Subcutaneous adipose tissue (tissue), 4 donors: ENCODE results near the gene LGI4. TPM values are rescaled to one million over a fixed set of nuclear protein-coding genes. Genes with fewer than 3 reads are reported as not detected.

ENCODE experiments used
- total RNA-seq, 4 donors: library from RNA; depleted of rRNA; stranded (reverse); fragments of >200 nt; gene quantifications; one replicate each; pipeline ENCODE4 v1.1.0, GENCODE V29; 2016
- TF ChIP-seq, protein P1 (sequence below): fragments of 450-650 bp; IDR thresholded peaks from one replicate; pipeline ENCODE4 v1.5.1; 2016; ENCODE audit warnings: low read depth, mild to moderate bottlenecking, control low read depth, antibody characterized with exemption, moderate library complexity

LGI4 gene
- total RNA-seq, 4 donors from 2014 or later: 11.6 to 34.1 (median 21.3) TPM

DNA sequence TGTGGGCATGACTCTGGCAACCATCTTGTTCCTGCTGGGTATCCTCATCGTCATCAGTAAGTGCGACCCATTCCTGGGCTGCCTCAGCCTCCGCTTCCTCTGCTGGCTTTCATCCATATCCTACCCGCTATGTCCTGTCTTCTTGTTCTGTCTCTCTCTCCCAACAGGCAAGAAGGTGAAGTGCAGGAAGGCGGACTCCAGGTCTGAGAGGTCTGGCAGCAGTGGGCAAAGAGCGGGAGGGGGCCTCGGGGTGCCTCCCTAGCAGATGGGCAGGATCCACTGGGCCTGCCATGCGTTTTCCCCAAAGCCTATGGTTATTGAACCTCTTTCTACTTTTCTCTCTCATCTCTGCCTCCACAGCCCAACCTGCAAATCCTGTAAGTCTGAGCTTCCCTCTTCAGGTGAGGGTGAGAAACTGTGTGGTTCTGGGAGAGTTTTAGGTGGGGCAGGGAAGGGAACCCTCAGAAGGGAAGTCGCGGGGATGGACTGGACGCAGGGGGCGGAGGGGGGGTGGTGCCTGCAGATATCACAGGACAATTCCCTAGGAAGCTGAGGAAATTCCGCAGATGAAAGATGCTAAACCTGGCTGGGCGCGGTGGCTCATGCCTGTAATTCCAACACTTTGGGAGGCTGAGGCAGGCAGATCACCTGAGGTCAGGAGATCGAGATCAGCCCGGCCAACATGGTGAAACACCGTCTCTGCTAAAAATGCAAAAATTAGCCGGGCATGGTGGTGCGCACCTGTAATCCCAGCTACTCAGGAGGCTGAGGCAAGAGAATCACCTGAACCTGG, 16.6 kb upstream of the LGI4 start:
- TF ChIP-seq, protein P1, sequence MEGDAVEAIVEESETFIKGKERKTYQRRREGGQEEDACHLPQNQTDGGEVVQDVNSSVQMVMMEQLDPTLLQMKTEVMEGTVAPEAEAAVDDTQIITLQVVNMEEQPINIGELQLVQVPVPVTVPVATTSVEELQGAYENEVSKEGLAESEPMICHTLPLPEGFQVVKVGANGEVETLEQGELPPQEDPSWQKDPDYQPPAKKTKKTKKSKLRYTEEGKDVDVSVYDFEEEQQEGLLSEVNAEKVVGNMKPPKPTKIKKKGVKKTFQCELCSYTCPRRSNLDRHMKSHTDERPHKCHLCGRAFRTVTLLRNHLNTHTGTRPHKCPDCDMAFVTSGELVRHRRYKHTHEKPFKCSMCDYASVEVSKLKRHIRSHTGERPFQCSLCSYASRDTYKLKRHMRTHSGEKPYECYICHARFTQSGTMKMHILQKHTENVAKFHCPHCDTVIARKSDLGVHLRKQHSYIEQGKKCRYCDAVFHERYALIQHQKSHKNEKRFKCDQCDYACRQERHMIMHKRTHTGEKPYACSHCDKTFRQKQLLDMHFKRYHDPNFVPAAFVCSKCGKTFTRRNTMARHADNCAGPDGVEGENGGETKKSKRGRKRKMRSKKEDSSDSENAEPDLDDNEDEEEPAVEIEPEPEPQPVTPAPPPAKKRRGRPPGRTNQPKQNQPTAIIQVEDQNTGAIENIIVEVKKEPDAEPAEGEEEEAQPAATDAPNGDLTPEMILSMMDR: no peak

DNA sequence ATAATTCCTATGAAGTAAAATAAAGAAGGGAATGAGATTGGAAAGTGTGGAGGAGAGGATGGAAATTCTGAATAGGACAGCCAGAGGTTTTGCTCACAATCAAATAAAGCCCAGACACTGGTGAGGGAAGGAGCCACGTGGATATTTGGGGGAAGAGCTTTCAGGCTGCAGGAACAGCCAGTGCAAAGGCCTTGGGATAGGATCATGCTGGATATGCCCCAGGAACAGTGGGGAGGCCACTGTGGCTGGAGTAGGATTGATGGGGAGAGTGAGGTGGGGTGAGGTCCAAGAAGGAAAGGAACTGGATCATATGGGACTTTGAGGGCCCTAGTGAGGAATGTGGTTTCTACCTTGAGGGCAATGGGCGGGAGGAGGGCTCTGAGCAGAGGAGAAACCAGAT, 15.6 kb upstream of the LGI4 start:
- TF ChIP-seq, protein P1: no peak

DNA sequence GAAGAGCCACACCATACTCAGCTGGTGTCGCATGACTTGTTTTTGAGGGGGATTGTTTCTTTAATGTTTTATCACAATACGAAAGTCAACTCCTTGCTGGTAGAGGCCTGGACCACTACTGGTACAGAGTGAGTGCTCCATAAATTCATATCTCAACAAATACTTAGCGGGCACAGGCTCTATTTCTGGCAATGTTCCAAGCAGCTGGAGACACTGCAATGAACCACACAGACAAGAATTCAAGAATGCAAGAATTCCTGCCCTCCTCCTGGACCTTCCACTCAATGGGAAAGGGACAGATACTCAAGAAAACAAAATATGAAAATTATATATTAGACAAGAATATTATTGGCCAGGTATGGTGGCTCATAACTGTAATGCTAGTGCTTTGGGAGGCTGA, 14.6 kb upstream of the LGI4 start:
- TF ChIP-seq, protein P1: no peak

DNA sequence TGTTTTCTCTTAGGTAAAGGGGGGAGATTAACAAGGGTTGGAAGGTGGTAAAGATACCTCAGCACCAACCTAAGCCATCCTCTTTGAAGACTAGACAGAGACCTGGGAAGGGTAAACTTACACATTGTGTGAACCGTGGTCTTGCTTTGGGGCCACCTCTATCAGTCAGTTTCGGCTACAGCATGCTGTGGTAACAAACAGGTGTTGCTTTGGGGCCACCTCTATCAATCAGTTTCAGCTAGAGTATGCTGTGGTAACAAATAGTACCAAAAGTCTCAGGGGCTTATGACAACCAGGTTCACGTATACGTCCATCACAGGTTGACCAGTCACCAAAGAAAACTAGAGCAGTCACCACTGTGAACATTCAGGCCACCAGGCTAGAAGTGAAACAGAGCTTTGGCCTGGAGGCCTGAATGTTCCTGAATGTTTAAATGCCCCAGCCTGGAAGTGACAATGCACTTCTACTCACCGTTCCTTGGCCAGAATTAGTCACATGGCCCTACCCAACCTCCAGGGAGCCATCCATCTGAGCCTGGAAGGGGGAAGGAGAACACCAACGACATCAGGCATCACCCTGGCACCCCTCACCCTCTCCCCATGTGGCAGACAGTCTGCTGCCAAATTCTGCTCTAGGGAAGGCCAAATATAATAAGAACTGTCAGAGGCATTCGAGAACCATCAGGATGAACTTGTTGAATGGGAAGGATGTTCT, 12.0 kb upstream of the LGI4 start:
- TF ChIP-seq, protein P1: no peak

DNA sequence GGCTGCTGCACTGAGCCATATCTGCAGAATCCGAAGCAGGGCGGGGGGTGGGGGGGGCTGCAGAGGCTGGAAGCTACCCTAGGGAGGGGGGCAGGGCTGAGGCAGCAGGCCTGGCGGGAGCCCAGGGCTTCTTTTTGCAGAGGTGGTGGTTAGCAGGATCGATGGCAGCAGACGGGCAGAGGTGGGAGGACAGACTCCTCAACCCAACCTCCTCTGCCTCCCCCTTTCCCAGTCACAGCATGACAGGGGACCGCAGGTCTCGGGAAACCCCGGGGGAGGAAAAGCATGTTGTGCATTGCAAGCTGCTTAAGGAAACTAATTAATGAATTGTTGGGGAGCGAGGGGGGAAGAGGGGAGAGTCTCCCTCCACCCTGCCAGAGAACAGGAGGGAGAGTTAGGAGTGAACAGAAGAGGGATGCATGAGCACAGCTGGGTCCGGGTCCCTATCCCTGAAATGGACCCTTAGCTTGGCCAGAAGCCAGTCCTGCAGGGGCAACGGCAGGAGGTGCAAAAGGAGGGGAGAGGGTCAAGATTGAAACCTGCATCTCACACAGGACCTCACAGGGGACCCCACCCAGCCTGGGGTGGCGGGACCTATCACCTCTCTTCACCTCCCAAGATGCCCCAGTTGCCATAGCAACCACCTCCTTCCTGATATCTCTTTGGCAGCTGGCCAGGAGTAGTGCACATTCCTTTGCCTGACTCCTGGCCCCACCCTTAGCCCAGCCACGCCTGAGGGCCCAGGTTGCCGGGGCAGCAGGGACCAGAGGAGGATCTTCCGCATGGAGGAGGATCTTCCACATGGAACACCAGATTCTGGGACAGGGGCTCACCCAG, 10.0 kb upstream of the LGI4 start:
- TF ChIP-seq, protein P1: no peak

DNA sequence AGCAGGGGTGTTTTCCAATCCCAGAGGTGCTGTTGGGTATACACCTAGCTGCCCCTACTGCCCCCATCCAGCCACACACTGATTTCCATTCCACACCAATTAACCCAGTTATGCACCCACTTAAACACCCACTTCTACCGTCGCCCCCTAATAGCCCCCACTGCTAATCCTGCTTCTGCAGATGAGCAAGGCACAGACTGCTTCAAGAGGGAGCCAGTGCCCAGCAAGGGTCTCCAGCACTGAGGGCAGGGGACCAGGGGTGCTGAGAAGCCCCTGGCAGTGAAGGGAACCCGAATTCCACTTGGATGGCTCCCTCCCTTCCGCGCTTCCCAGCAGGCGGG, 9.4 kb upstream of the LGI4 start:
- TF ChIP-seq, protein P1: no peak

DNA sequence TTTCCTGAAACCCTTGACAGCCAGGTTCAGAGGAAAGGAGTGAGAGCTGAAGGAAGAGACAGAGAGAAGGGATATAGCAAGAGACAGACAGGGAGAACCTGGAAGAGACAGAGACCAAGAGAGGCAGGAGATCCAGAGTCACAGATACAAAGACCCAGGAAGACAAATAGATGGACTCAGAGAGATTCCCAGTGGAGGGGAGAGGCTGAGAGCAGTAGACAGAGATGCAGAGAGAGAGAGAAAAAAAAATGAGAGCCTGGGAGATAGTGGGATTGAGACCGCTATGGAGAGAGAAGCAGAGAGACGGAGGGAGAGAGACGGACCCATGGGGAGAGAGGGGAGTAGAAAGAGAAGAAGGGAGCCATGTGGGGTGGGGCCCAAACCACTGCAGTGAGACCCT, 9.0 kb upstream of the LGI4 start:
- TF ChIP-seq, protein P1: no peak
